ENCODE measurements around the gene ACTG2. TPM values are rescaled to one million over a fixed set of nuclear protein-coding genes. Genes with fewer than 3 reads are reported as not detected.
"Not testable (repeated sequence)": the region's sequence is repeated elsewhere in the genome, so short reads cannot be mapped to it uniquely, and the experiment has no call there.

The ACTG2 gene
- total and polyA plus RNA-seq, 2 experiments from 2014 or later: 20.3 to 41.1 TPM

DNA sequence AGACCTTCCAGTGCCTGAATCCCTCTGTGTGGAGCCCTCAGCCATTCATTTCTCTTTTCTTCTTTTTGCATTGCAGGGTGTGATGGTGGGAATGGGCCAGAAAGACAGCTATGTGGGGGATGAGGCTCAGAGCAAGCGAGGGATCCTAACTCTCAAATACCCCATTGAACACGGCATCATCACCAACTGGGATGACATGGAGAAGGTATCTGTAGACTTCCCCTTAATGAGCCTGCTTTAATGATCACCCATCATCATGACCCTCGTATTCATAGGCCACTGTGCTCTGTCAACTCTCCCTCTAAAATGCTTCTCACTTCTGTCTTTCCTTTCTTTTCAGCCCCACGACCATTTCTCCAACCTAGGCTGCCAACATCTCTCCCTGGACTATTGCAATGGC, 9.5 kb downstream of the ACTG2 start:
- TF ChIP-seq EZH2 (IDR thresholded peaks at IDR 0.05; ENCODE audit: borderline replicate concordance) (no peak), EZH2phosphoT487 (IDR thresholded peaks at IDR 0.05; ENCODE audit: low read depth, severe bottlenecking, unreplicated experiment) (no peak)
- TF ChIP-seq, protein P1, sequence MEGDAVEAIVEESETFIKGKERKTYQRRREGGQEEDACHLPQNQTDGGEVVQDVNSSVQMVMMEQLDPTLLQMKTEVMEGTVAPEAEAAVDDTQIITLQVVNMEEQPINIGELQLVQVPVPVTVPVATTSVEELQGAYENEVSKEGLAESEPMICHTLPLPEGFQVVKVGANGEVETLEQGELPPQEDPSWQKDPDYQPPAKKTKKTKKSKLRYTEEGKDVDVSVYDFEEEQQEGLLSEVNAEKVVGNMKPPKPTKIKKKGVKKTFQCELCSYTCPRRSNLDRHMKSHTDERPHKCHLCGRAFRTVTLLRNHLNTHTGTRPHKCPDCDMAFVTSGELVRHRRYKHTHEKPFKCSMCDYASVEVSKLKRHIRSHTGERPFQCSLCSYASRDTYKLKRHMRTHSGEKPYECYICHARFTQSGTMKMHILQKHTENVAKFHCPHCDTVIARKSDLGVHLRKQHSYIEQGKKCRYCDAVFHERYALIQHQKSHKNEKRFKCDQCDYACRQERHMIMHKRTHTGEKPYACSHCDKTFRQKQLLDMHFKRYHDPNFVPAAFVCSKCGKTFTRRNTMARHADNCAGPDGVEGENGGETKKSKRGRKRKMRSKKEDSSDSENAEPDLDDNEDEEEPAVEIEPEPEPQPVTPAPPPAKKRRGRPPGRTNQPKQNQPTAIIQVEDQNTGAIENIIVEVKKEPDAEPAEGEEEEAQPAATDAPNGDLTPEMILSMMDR (IDR thresholded peaks at IDR 0.05; ENCODE audit: poor library complexity): no peak
- Histone ChIP-seq H3K9me3 (ENCODE audit: low read depth) (no peaks in the 10 kb centered on the region), H3K27ac (no peak overlapping the region)

DNA sequence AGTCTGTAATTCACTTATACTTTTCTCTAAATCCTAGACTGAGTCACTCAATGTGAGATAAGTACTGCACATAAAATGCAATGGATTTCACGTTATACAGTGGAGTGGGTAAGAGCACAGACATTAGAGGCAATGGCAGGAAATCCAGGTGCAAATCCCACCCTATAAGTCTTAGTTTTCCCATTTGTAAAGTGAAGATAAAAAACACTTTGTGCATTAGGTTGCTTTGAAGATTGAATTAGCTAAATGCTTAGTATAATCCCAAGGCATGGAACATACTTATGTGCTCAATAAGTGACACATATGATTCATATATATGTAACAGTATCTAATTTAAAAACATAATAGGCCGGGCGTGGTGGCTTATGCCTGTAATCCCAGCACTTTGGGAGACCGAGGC, 10.5 kb downstream of the ACTG2 start:
- H3K9me2 ChIP-seq (replicated peaks; ENCODE audit: insufficient read depth): no peaks in the 10 kb centered on the region
- TF ChIP-seq EZH2phosphoT487 (IDR thresholded peaks at IDR 0.05; ENCODE audit: low read depth, severe bottlenecking, unreplicated experiment): no peak
- no peak for TF ChIP-seq EZH2 (IDR thresholded peaks at IDR 0.05; ENCODE audit: borderline replicate concordance)
- TF ChIP-seq, protein P1 (IDR thresholded peaks at IDR 0.05; ENCODE audit: poor library complexity): no peak
- WGBS (ENCODE audit: low lambda C conversion rate, missing lambda C conversion rate): 58% methylated on average over 4 of the region's 4 CpGs
- no peak overlapping the region for H3K4me3 ChIP-seq
- H3K27me3 ChIP-seq: no peaks in the 10 kb centered on the region
- no peaks in the 10 kb centered on the region for H3K36me3 ChIP-seq (replicated peaks; ENCODE audit: insufficient read depth, low read depth)
- no peaks in the 10 kb centered on the region for H4K20me1 ChIP-seq (ENCODE audit: insufficient read depth, poor library complexity, severe bottlenecking)
- no peak overlapping the region for H3K27ac ChIP-seq
- no peaks in the 10 kb centered on the region for H3K4me1 ChIP-seq (ENCODE audit: insufficient read depth)
- H3K79me2 ChIP-seq: no peaks in the 10 kb centered on the region
- no peak for DNase-seq (ENCODE audit: low spot score)
- no peak overlapping the region for H2AFZ ChIP-seq
- no peak overlapping the region for H3K4me2 ChIP-seq
- no peaks in the 10 kb centered on the region for H3K9me3 ChIP-seq (ENCODE audit: low read depth)

More for the DNA sequence above, 9.5 kb downstream of the ACTG2 start:
- no peak for DNase-seq (ENCODE audit: low spot score)
- WGBS (ENCODE audit: low lambda C conversion rate, missing lambda C conversion rate): 81% methylated on average over 4 of the region's 4 CpGs
- no peaks in the 10 kb centered on the region for H3K27me3 ChIP-seq
- H2AFZ ChIP-seq: no peak overlapping the region
- H3K4me2 ChIP-seq: no peak overlapping the region
- H4K20me1 ChIP-seq (ENCODE audit: insufficient read depth, poor library complexity, severe bottlenecking): no peaks in the 10 kb centered on the region
- H3K4me1 ChIP-seq (ENCODE audit: insufficient read depth): no peaks in the 10 kb centered on the region
- no peaks in the 10 kb centered on the region for H3K79me2 ChIP-seq
- H3K4me3 ChIP-seq: no peak overlapping the region
- no peaks in the 10 kb centered on the region for H3K9me2 ChIP-seq (replicated peaks; ENCODE audit: insufficient read depth)
- H3K36me3 ChIP-seq (replicated peaks; ENCODE audit: insufficient read depth, low read depth): no peaks in the 10 kb centered on the region

DNA sequence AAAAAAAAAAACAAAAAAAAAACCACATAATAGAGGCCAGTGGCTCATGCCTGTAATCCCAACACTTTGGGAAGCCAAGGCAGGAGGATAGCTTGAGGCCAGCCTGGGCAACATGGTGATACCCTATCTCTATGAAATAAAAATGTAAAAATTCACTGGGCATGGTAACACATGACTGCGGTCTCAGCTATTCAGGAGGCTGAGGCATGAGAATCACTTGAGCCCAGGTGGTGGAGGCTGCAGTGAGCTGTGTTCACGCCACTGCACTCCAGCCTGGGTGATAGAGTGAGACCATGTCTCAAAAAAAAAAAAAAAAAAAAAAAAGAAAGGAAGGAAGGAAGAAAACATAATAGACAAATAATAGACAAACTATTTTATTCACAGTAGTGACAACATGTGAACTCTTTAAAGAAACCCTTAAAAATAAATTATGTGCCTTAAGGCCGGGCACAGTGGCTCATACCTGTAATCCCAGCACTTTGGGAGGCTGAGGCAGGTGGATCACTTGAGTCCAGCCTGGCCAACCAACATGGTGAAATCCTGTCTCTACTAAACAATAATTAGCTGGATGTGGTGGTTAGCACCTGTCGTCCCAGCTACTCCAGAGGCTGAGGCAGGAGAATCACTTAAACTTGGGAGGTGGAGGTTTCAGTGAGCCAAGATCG, 11.3 kb downstream of the ACTG2 start:
- H3K79me2 ChIP-seq; H2AFZ ChIP-seq; H4K20me1 ChIP-seq (ENCODE audit: insufficient read depth, poor library complexity, severe bottlenecking); DNase-seq (ENCODE audit: low spot score); H3K4me3 ChIP-seq; H3K9me2 ChIP-seq (replicated peaks; ENCODE audit: insufficient read depth); H3K4me1 ChIP-seq (ENCODE audit: insufficient read depth); H3K27ac ChIP-seq; H3K27me3 ChIP-seq; H3K9me3 ChIP-seq (ENCODE audit: low read depth); H3K36me3 ChIP-seq (replicated peaks; ENCODE audit: insufficient read depth, low read depth); H3K4me2 ChIP-seq: not testable (repeated sequence)
- WGBS (ENCODE audit: low lambda C conversion rate, missing lambda C conversion rate): 86% methylated on average over 5 of the region's 5 CpGs

DNA sequence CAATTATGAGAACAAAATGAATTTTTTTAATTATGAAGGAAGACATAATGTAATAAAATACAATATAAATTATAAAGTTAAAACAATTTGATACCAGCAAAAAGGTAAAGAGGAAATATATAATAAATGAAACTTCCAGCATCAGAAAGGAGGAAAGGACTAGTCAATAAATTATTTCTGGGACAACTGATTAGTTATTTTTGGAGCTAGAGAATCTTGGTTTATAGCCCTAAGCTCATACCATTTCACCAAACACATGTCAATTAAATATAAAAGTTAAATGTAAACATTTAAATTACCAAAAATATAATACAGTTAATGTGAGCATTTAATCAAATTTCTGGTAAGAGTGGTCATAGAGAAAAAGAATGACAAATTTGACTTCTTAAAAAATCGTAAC, 12.1 kb downstream of the ACTG2 start:
- Histone ChIP-seq H3K27ac (no peak overlapping the region), H3K79me2 (no peaks in the 10 kb centered on the region), H3K4me1 (ENCODE audit: insufficient read depth) (no peaks in the 10 kb centered on the region), H3K9me3 (ENCODE audit: low read depth) (no peaks in the 10 kb centered on the region), H4K20me1 (ENCODE audit: insufficient read depth, poor library complexity, severe bottlenecking) (no peaks in the 10 kb centered on the region), H3K4me3 (no peak overlapping the region), H3K27me3 (no peaks in the 10 kb centered on the region), H3K36me3 (replicated peaks; ENCODE audit: insufficient read depth, low read depth) (no peaks in the 10 kb centered on the region), H3K9me2 (replicated peaks; ENCODE audit: insufficient read depth) (no peaks in the 10 kb centered on the region), H3K4me2 (no peak overlapping the region), H2AFZ (no peak overlapping the region)
- no peak for DNase-seq (ENCODE audit: low spot score)
- TF ChIP-seq EZH2 (IDR thresholded peaks at IDR 0.05; ENCODE audit: borderline replicate concordance) (no peak), EZH2phosphoT487 (IDR thresholded peaks at IDR 0.05; ENCODE audit: low read depth, severe bottlenecking, unreplicated experiment) (no peak)
- TF ChIP-seq, protein P1 (IDR thresholded peaks at IDR 0.05; ENCODE audit: poor library complexity): no peak
- 82% methylated on average over 1 of the region's 1 CpG for WGBS (ENCODE audit: low lambda C conversion rate, missing lambda C conversion rate)

Measured in hepatocyte (in vitro differentiated cells).